SJCRH30 (cell line): ENCODE measurements around the gene TRPC3. TPM values are rescaled to one million over a fixed set of nuclear protein-coding genes. Genes with fewer than 3 reads are reported as not detected.
A peak's percentile ranks its signal among the peaks of the same experiment; 100 is the strongest.

ENCODE experiments used
- DNase-seq, 2 experiments: peaks; one replicate each; pipeline ENCODE4 v3.0.0-alpha.2; 2015 to 2020
- H3K27ac ChIP-seq: fragments of 250-450 bp; sonication (Bioruptor Pico); 2 replicates; pipeline ENCODE4 v1.5.1; 2020; ENCODE audit warnings: mild to moderate bottlenecking, moderate library complexity
- H3K27me3 ChIP-seq: fragments of 250-450 bp; sonication (Bioruptor Pico); 2 replicates; pipeline ENCODE4 v1.5.1; 2020; ENCODE audit warnings: mild to moderate bottlenecking, moderate library complexity
- H3K36me3 ChIP-seq: fragments of 250-450 bp; sonication (Bioruptor Pico); 2 replicates; pipeline ENCODE4 v1.5.1; 2020; ENCODE audit warnings: mild to moderate bottlenecking, moderate library complexity
- H3K4me1 ChIP-seq: fragments of 250-450 bp; sonication (Bioruptor Pico); 2 replicates; pipeline ENCODE4 v1.5.1; 2020; ENCODE audit warnings: mild to moderate bottlenecking, moderate library complexity
- H3K4me3 ChIP-seq: fragments of 250-450 bp; sonication (Bioruptor Pico); 2 replicates; pipeline ENCODE4 v1.5.1; 2020; ENCODE audit warnings: mild to moderate bottlenecking, moderate library complexity
- H3K9me3 ChIP-seq: fragments of 250-450 bp; sonication (Bioruptor Pico); replicated peaks from 2 replicates; pipeline ENCODE4 v1.5.1; 2020; ENCODE audit warnings: mild to moderate bottlenecking, moderate library complexity
- total RNA-seq: library from RNA; depleted of rRNA; stranded (reverse); fragments of >200 nt; shearing (Covaris generic); gene quantifications from 2 replicates; pipeline ENCODE4 v1.2.3, GENCODE V29; 2014

Gene TRPC3
- total RNA-seq, 1 experiment from 2014 or later, result 0.89 TPM

GRCh38 chr4:121964958-121965357 lies 13.1 kb upstream of the TRPC3 start:
- Histone ChIP-seq H3K36me3 (no peaks in the 10 kb centered on the region), H3K9me3 (no peaks in the 10 kb centered on the region), H3K4me3 (no peak overlapping the region), H3K4me1 (no peaks in the 10 kb centered on the region), H3K27me3 (no peaks in the 10 kb centered on the region), H3K27ac (no peak overlapping the region)
- no peak for DNase-seq

- Histone ChIP-seq H3K4me3 (no peak overlapping the region), H3K36me3 (no peaks in the 10 kb centered on the region), H3K4me1 (no peaks in the 10 kb centered on the region), H3K27me3 (no peaks in the 10 kb centered on the region), H3K27ac (no peak overlapping the region), H3K9me3 (no peaks in the 10 kb centered on the region)
- no peak for DNase-seq
Measured at GRCh38 chr4:121960818-121961217, 9.0 kb upstream of the TRPC3 start.

DNA sequence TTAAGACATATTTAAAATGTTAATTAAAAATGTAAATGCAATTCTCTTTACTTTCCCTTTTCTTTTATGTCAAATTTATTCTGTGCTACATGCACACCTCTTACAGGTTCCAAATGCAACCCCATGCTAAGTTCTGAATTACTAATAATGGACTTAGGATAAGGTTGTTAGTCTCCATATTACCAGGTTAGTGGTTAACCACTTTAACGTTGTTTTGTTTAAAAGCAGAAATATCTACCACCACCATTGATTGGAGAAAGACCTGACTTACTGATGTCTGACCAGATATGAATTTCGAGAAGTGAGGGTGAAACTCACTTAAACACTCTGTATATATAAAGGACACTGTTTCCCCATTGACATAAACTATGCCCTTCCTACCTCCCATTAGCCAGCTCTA lies 6.9 kb upstream of the TRPC3 start:
- Histone ChIP-seq H3K4me3 (no peak overlapping the region), H3K4me1 (no peaks in the 10 kb centered on the region), H3K27me3 (no peaks in the 10 kb centered on the region), H3K36me3 (no peaks in the 10 kb centered on the region), H3K27ac (no peak overlapping the region), H3K9me3 (no peaks in the 10 kb centered on the region)
- no peak for DNase-seq

DNA sequence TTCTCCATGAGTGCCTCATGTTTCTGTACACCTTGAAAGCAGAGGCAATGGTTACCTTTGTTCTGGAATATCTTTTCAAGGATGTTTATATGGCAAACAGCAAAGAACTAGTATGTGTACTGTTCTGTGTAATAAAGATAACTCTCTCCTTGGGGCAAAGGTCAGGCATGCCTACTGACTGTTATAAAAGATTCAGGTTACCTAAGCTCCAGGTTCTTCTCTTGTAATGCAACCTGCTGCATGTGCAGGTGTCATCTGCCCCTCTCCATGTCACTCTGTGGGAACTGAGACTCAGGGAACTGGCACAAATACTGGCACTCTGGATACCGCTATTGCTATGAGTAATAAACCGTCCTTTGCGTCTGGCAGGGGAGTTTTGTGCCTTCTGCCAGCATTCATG lies 5.4 kb upstream of the TRPC3 start:
- H3K4me3 ChIP-seq, result no peak overlapping the region
- H3K4me1 ChIP-seq, result no peaks in the 10 kb centered on the region
- no peaks in the 10 kb centered on the region for H3K36me3 ChIP-seq
- peaks cover 2% of the 10 kb centered on the region; the same call in 1 of the 2 replicates for H3K27me3 ChIP-seq
- DNase-seq, result no peak
- no peak overlapping the region for H3K27ac ChIP-seq
- H3K9me3 ChIP-seq, result no peaks in the 10 kb centered on the region

DNA sequence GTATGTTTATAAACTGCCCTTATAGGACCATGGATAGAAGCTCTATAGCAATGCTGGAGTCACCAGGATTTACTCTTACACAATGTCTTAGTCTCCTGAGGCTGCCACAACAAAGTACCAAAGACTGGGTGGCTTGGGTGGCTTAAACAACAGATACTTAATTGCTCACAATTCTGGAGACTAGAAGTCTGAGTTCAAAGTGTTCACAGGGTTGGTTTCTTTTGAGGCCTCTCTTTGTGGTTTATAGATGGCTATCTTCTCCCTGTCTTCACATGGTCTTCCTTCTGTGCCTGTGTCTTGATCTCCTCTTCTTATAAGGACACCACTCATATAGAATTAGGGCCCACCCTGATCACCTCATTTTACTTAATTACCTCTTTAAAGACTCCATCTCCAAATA lies 2.0 kb upstream of the TRPC3 start:
- Histone ChIP-seq H3K9me3 (no peaks in the 10 kb centered on the region), H3K4me3 (no peak overlapping the region), H3K27ac (no peak overlapping the region), H3K27me3 (peaks cover 4% of the 10 kb centered on the region; the same call in 1 of the 2 replicates), H3K4me1 (no peaks in the 10 kb centered on the region), H3K36me3 (no peaks in the 10 kb centered on the region)
- no peak for DNase-seq

GRCh38 chr4:121952290-121952689 lies 430 bp upstream of the TRPC3 start:
- no peak for DNase-seq
- H3K4me1 ChIP-seq, result no peaks in the 10 kb centered on the region
- H3K4me3 ChIP-seq, result peak overlapping the region; percentile 67
- peaks cover 4% of the 10 kb centered on the region; the same call in 1 of the 2 replicates for H3K27me3 ChIP-seq
- no peaks in the 10 kb centered on the region for H3K36me3 ChIP-seq
- H3K9me3 ChIP-seq, result no peaks in the 10 kb centered on the region
- H3K27ac ChIP-seq, result no peak overlapping the region

DNA sequence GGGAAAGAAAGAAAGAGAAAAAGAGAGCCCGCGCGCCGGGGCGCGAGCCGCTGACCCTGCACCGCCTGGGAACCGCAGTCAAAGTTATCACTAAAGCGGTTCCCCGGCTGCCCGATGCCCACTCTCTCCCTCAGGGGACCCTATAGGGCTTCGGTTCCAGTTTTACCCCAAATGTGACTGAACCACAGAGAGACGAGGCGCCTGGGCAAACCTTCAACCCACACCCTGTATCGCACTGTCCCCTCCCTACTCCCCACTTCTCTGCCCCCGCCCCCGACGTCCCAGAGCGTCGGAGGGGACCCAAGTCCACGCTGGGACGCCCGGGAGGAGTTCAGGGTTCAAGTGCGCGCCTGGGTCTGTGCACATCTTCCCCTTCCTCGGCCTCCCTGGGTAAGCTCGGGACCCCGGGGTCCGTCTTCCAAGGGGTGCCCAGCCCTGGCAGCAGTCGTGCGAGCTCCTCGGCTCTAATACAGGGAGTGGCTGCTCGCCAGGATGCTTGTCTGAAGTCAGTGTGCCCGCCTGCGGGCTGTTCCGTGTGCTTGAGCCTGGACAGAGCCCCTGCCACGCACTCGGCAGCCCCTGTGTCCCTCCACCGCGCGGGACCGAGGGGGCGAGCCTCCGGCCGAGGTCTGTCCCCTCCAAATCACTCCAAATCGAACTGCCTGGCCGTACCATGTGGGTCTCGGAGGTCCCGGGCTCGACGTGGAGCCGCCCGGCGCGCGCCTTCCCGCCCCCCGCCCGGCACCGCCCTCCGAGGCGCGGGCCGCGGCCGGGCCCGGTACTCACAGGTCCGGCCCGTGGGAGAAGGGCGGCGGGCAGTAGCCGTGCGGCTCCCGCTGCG lies 960 bp downstream of the TRPC3 start:
- H3K27me3 ChIP-seq, result peaks cover 4% of the 10 kb centered on the region; the same call in 1 of the 2 replicates
- no peaks in the 10 kb centered on the region for H3K36me3 ChIP-seq
- no peaks in the 10 kb centered on the region for H3K9me3 ChIP-seq
- peak overlapping the region; percentile 67 for H3K4me3 ChIP-seq
- DNase-seq, result peak; percentile 32 to 53
- no peak overlapping the region for H3K27ac ChIP-seq
- no peaks in the 10 kb centered on the region for H3K4me1 ChIP-seq

DNA sequence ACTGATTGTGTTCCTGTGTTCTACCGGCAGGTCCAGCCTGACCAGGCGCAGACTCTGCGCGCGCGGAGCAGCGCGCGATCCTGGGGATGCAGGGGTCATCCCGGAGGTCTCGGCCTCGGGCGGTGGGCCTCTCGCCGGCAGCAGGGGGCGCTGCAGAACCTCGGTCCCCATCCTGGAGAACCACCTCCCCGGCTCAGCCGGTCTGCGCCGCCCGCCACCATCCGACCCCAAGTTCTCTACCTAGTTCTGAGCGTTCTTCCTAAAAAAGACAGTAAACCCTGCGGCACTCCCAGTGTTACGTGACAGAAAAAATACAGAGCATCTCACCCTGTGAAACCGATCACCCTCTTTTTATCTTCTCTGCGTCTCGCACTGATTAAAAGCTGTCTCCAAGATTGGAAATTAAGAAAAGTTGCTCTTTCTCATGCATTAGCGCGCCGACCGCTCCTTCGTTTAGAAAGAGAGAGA lies 1.6 kb downstream of the TRPC3 start:
- Histone ChIP-seq H3K27ac (no peak overlapping the region), H3K4me3 (peak overlapping the region; percentile 67), H3K27me3 (peaks cover 4% of the 10 kb centered on the region; the same call in 1 of the 2 replicates), H3K36me3 (no peaks in the 10 kb centered on the region), H3K9me3 (no peaks in the 10 kb centered on the region), H3K4me1 (no peaks in the 10 kb centered on the region)
- peak; percentile 73 for DNase-seq

- Histone ChIP-seq H3K36me3 (no peaks in the 10 kb centered on the region), H3K4me1 (no peaks in the 10 kb centered on the region), H3K4me3 (no peak overlapping the region), H3K27ac (no peak overlapping the region), H3K27me3 (no peaks in the 10 kb centered on the region), H3K9me3 (no peaks in the 10 kb centered on the region)
- no peak for DNase-seq
Measured at GRCh38 chr4:121946644-121947043, 5.2 kb downstream of the TRPC3 start.

DNA sequence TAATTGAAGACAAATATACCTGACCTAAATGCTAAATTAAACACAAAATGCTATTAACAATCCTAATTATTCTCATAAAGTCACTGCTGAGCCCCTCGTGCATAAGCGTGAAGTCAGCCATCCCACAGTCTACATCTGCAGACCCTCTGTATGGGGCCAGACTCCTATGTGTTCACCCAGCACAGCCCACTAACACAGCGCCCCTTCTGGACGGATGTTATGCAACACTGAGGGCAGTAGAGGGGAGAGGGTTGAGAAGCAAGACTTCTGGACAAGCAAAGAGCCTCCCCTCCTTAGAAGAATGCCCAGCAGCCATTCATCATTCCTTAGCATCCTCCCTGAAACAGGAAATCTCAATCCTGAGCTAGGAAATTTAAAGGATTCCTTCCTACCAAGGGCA lies 7.9 kb downstream of the TRPC3 start:
- H3K9me3 ChIP-seq, result no peaks in the 10 kb centered on the region
- H3K4me1 ChIP-seq, result no peaks in the 10 kb centered on the region
- no peaks in the 10 kb centered on the region for H3K36me3 ChIP-seq
- H3K27me3 ChIP-seq, result 0 out of 2 replicates have a peak, but pooled peaks cover 4% of the 10 kb centered on the region
- H3K4me3 ChIP-seq, result no peak overlapping the region
- H3K27ac ChIP-seq, result no peak overlapping the region
- DNase-seq, result peak; percentile 23 to 44

- H3K36me3 ChIP-seq, result no peaks in the 10 kb centered on the region
- DNase-seq, result no peak
- no peak overlapping the region for H3K27ac ChIP-seq
- H3K4me1 ChIP-seq, result no peaks in the 10 kb centered on the region
- H3K4me3 ChIP-seq, result no peak overlapping the region
- no peaks in the 10 kb centered on the region for H3K9me3 ChIP-seq
- 0 out of 2 replicates have a peak, but pooled peaks cover 4% of the 10 kb centered on the region for H3K27me3 ChIP-seq
Measured at GRCh38 chr4:121939690-121940089, 12.2 kb downstream of the TRPC3 start.

- H3K36me3 ChIP-seq, result no peaks in the 10 kb centered on the region
- 0 out of 2 replicates have a peak, but pooled peaks cover 4% of the 10 kb centered on the region for H3K27me3 ChIP-seq
- H3K27ac ChIP-seq, result no peak overlapping the region
- no peaks in the 10 kb centered on the region for H3K4me1 ChIP-seq
- no peak overlapping the region for H3K4me3 ChIP-seq
- no peak for DNase-seq
- no peaks in the 10 kb centered on the region for H3K9me3 ChIP-seq
Measured at GRCh38 chr4:121938282-121939092, 13.4 kb downstream of the TRPC3 start.

GRCh38 chr4:121936101-121936500 lies 15.8 kb downstream of the TRPC3 start:
- H3K4me3 ChIP-seq, result no peak overlapping the region
- H3K27me3 ChIP-seq, result no peaks in the 10 kb centered on the region
- DNase-seq, result no peak
- H3K36me3 ChIP-seq, result no peaks in the 10 kb centered on the region
- no peak overlapping the region for H3K27ac ChIP-seq
- H3K4me1 ChIP-seq, result no peaks in the 10 kb centered on the region
- H3K9me3 ChIP-seq, result no peaks in the 10 kb centered on the region

DNA sequence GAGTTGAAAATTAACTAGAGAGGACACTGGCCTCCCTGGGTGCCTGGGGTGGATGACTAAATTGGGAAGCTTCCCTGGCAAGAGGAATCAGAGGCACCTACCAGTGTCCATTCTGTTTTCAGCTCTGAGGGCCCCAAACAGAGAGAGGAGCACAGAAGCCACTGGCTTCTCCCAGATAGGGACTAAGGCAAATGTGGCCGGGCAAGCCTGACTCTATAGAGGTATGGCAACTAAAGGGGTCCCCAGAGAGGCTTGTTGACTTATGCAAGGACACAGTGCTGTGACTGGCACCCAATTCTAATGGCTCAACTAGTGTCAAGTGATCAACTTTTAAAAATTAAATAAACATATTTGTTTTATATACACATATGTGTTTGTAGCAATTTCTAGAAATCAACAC lies 17.2 kb downstream of the TRPC3 start:
- Histone ChIP-seq H3K9me3 (no peaks in the 10 kb centered on the region), H3K27me3 (no peaks in the 10 kb centered on the region), H3K4me1 (no peaks in the 10 kb centered on the region), H3K36me3 (no peaks in the 10 kb centered on the region), H3K4me3 (no peak overlapping the region), H3K27ac (no peak overlapping the region)
- DNase-seq, result peak in 1 of 2 experiments; percentile 4
